Tibial nerve (tissue), 3 donors: ENCODE data around the gene MAMDC2.

ENCODE experiments used
- CTCF ChIP-seq, 5 experiments: fragments of 200-600 bp in 3 of 5; fragments of 450-650 bp in 2 of 5; sonication (generic) in 3 of 5; IDR thresholded peaks; one replicate each; pipeline ENCODE4 v1.5.1; 2016 to 2019; ENCODE audit warnings: antibody characterized with exemption in 5 of 5, mild to moderate bottlenecking in 3 of 5, moderate library complexity in 2 of 5
- POLR2A ChIP-seq, 2 donors: fragments of 450-650 bp; IDR thresholded peaks; one replicate each; pipeline ENCODE4 v1.6.1; 2017; ENCODE audit warnings: antibody characterized with exemption in 2 of 2, mild to moderate bottlenecking in 2 of 2, moderate library complexity in 2 of 2

GRCh38 chr9:70066418-70066817 is 22.8 kb downstream of the MAMDC2 start:
- no peak for TF ChIP-seq POLR2A (IDR thresholded peaks at IDR 0.05)
- no peak for TF ChIP-seq CTCF (IDR thresholded peaks at IDR 0.05)
